ENCODE data around the gene UBE2D2.

UBE2D2 gene

DNA sequence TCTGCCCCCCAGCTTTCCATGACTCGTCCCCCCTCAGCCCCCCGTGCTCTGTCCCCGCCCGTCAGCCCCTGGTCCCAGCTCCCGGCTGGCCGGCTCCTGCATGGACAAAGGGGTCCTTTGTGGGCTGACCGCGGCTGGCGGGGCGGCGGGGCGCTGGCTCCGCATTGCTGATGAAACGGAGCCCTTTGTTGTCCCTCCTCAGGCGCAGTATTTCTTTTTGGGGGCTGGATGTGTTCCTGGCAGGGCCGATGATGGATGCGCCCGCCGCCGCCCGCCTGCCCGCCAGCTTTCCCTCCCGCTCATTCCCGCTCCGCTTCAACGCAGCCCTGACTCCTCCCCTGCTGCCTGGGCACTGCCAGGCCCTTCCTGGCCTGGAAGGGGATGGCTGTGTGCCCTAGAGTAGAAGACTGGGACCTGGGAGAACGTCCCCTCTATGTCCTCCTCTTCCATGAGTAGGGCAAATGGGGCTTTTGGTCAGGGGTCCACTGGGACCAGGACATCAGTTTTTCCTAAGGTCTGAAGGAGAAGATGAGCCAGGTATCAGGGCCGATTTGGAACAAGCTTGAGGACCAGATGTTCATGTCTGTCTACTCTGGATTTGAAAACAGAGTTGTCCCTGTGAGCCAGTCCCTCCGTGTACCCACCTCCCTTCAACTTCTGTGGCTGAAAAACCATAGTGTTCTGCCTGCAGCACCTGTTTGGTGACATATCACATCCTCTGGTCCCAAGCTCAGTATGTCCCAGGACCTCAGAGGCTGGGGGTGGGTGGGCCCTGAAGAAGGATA lies 116.0 kb downstream of the UBE2D2 start:
- DNase-seq = no peak

Data from CD4-positive, alpha-beta T cell treated with Interleukin-12 subunit alpha and Interleukin-12 subunit beta, for 1 hour (primary cell).